ENCODE results near the gene CHEK1. TPM values are rescaled to one million over a fixed set of nuclear protein-coding genes. Genes with fewer than 3 reads are reported as not detected.

The CHEK1 gene
- total and polyA plus RNA-seq, 2 donors (not counting 3 experiments of a cell fraction or from before 2014, with no cell fraction given) = 15.0 to 66.1 TPM

DNA sequence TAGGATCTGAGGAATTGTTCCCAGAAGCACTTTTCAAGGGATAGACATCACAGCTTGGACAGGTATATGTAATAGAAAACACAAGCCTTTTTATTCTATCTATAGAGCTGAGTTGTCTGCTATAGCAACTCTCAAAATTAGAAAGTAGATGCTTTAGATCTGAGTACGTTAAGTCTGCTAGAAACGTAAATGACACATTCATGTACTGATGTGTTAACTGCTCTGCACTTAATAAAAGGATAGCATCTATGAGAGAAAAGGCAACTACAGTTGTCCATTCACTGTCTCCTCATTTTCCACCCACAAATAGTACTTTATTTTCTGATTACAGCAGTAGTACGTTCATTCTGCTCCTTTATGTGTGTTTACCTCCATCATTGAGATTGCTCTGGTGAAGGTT lies 38.3 kb upstream of the CHEK1 start:
- H3K9me3 ChIP-seq (replicated peaks; ENCODE audit: control insufficient read depth, insufficient read depth, low read length) = no peaks in the 10 kb centered on the region
- no peak overlapping the region for H3K4me3 ChIP-seq (replicated peaks in 1 of 3; ENCODE audit: insufficient read depth in 1 of 3, low read depth in 1 of 3, low read length in 3 of 3)
- H3K4me2 ChIP-seq (ENCODE audit: insufficient read depth, low read length) = no peak overlapping the region
- DNase-seq (ENCODE audit: low read depth, low spot score) (no peak), FAIRE-seq (no peak)
- POLR2A ChIA-PET = no interaction called here
- H4K20me1 ChIP-seq (replicated peaks; ENCODE audit: control insufficient read depth, extremely low read depth, insufficient read depth, low read length) = no peaks in the 10 kb centered on the region
- TF ChIP-seq MYC (IDR thresholded peaks at IDR 0.05; ENCODE audit: low read depth, low read length) = no peak
- no peak for TF ChIP-seq POLR2A (IDR thresholded peaks at IDR 0.05; ENCODE audit: low read depth, low read length)
- TF ChIP-seq POLR2AphosphoS5 (IDR thresholded peaks at IDR 0.05; ENCODE audit: insufficient read depth, low read depth, low read length) = no peak
- TF ChIP-seq FOS (IDR thresholded peaks at IDR 0.05; ENCODE audit: borderline replicate concordance, insufficient read depth, low read length) = no peak
- TF ChIP-seq JUN (IDR thresholded peaks at IDR 0.05; ENCODE audit: borderline replicate concordance, insufficient read depth, insufficient read length, low read depth) = no peak
- TF ChIP-seq GATA2 (IDR thresholded peaks at IDR 0.05; ENCODE audit: insufficient read depth, insufficient read length, low read depth, low read length) = no peak
- TF ChIP-seq EZH2 (IDR thresholded peaks at IDR 0.05; ENCODE audit: borderline replicate concordance, low read depth, low read length, severe bottlenecking) = no peak
- no peak for TF ChIP-seq MAX (IDR thresholded peaks at IDR 0.05; ENCODE audit: insufficient read depth, insufficient read length)
- TF ChIP-seq CTCF (IDR thresholded peaks at IDR 0.05; ENCODE audit: extremely low read depth in 1 of 2, insufficient read depth in 1 of 2, low read depth in 1 of 2, low read length in 2 of 2) = no peak
- CTCF ChIA-PET = no interaction called here
- peaks cover 10% of the 10 kb centered on the region for H3K4me1 ChIP-seq (ENCODE audit: control insufficient read depth, extremely low read depth, insufficient read depth, low read length)
- no peak overlapping the region for H3K27ac ChIP-seq (ENCODE audit: insufficient read depth, low read depth, low read length)
- H3K9me1 ChIP-seq (replicated peaks; ENCODE audit: control insufficient read depth, extremely low read depth, insufficient read depth, low read length) = no peaks in the 10 kb centered on the region
- H3K79me2 ChIP-seq (ENCODE audit: control insufficient read depth, insufficient read depth, low read length) = no peaks in the 10 kb centered on the region
- H3K9ac ChIP-seq (replicated peaks; ENCODE audit: extremely low read depth, insufficient read depth, low read length) = no peak overlapping the region
- H2AFZ ChIP-seq (ENCODE audit: low read depth, low read length) = no peak overlapping the region
- peaks cover 5 to 9% of the 10 kb centered on the region in 2 experiments for H3K36me3 ChIP-seq (ENCODE audit: control insufficient read depth in 2 of 2, extremely low read depth in 1 of 2, insufficient read depth in 2 of 2, low read length in 2 of 2)
- dilution Hi-C loops (cut with MboI; ENCODE audit: extremely low pct_ligation_motif_present, low sequenced_read_pairs) (no loop called here), intact Hi-C loops (cut with micrococcal nuclease) (no loop called here)
- no TSS peak for BruUV-seq (replicated peaks)
- no peaks in the 10 kb centered on the region for H3K27me3 ChIP-seq (ENCODE audit: control insufficient read depth in 2 of 2, insufficient read depth in 2 of 2, low read length in 2 of 2)
